B cell (primary cell): ENCODE results near the gene RAX2.

ENCODE experiments used
- EZH2 ChIP-seq: IDR thresholded peaks from 2 replicates; pipeline ENCODE4 v1.6.1; 2012; ENCODE audit warnings: borderline replicate concordance, low read depth, mild to moderate bottlenecking, moderate library complexity, low read length; ENCODE audit not compliant: insufficient read depth, poor library complexity, severe bottlenecking
- TF ChIP-seq, protein P1 (sequence below): fragments of 200-600 bp; IDR thresholded peaks from one replicate; pipeline ENCODE4 v1.8.0; 2022; ENCODE audit warnings: antibody characterized with exemption, mild to moderate bottlenecking

DNA sequence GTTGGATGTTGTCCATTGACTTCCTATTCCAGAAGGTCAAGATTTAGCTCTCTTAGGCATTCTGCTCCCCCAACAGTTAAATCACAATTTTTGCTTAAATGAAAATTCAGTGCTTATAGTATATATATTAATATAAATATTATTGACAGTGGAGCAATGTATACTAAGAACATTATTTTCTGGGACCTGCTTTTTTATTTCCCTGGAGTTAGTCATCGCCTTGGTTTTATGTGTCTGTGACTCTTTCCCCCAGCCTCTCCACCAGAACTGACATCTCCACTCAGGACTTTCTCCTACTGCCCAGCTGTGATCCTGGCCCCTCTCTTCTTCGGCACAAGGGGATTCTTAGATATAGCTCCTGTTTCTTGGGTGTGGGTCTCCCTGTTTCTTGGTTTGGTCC is 24.3 kb upstream of the RAX2 start:
- TF ChIP-seq, protein P1, sequence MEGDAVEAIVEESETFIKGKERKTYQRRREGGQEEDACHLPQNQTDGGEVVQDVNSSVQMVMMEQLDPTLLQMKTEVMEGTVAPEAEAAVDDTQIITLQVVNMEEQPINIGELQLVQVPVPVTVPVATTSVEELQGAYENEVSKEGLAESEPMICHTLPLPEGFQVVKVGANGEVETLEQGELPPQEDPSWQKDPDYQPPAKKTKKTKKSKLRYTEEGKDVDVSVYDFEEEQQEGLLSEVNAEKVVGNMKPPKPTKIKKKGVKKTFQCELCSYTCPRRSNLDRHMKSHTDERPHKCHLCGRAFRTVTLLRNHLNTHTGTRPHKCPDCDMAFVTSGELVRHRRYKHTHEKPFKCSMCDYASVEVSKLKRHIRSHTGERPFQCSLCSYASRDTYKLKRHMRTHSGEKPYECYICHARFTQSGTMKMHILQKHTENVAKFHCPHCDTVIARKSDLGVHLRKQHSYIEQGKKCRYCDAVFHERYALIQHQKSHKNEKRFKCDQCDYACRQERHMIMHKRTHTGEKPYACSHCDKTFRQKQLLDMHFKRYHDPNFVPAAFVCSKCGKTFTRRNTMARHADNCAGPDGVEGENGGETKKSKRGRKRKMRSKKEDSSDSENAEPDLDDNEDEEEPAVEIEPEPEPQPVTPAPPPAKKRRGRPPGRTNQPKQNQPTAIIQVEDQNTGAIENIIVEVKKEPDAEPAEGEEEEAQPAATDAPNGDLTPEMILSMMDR, result no peak
- no peak for TF ChIP-seq EZH2
